IMR-90 (cell line): ENCODE measurements around the gene S100A6.

Experiments used
- BHLHE40 ChIP-seq: fragments of 150-350 bp; IDR thresholded peaks from 2 replicates; pipeline ENCODE4 v1.6.1; 2016; ENCODE audit warnings: mild to moderate bottlenecking, low read depth, low read length
- CHD1 ChIP-seq: IDR thresholded peaks from 2 replicates; pipeline ENCODE4 v1.6.1; 2012; ENCODE audit warnings: low read depth, low read length, improper control_type of control experiment
- CTCF ChIP-seq: conservative IDR thresholded peaks from 2 replicates; pipeline ENCODE4 v1.5.1; 2012; ENCODE audit warnings: mild to moderate bottlenecking, low read depth, low read length, improper control_type of control experiment
- ELK1 ChIP-seq: fragments of 150-350 bp; IDR thresholded peaks from 2 replicates; pipeline ENCODE4 v1.6.1; 2016; ENCODE audit warnings: low read depth, mild to moderate bottlenecking, low read length, moderate library complexity, borderline replicate concordance
- FOS ChIP-seq: fragments of 150-350 bp; IDR thresholded peaks from 2 replicates; pipeline ENCODE4 v1.6.1; 2016; ENCODE audit warnings: low read depth, low read length
- MAFK ChIP-seq: IDR thresholded peaks from 2 replicates; pipeline ENCODE4 v1.6.1; 2012; ENCODE audit warnings: low read depth, low read length, improper control_type of control experiment
- MAZ ChIP-seq: IDR thresholded peaks from 2 replicates; pipeline ENCODE4 v1.6.1; 2012; ENCODE audit warnings: low read depth, mild to moderate bottlenecking, low read length, improper control_type of control experiment, moderate library complexity, borderline replicate concordance
- MXI1 ChIP-seq: IDR thresholded peaks from 2 replicates; pipeline ENCODE4 v1.6.1; 2012; ENCODE audit warnings: low read depth, mild to moderate bottlenecking, low read length, moderate library complexity, borderline replicate concordance
- POLR2A ChIP-seq: IDR thresholded peaks from 2 replicates; pipeline ENCODE4 v1.6.1; 2012; ENCODE audit warnings: mild to moderate bottlenecking, low read depth, low read length
- RAD21 ChIP-seq: IDR thresholded peaks from 2 replicates; pipeline ENCODE4 v1.6.1; 2012; ENCODE audit warnings: low read length, improper control_type of control experiment
- RCOR1 ChIP-seq: IDR thresholded peaks from 2 replicates; pipeline ENCODE4 v1.6.1; 2012; ENCODE audit warnings: mild to moderate bottlenecking, low read length, improper control_type of control experiment; ENCODE audit not compliant: insufficient replicate concordance
- RFX5 ChIP-seq: IDR thresholded peaks from 2 replicates; pipeline ENCODE4 v1.8.0; 2012; ENCODE audit warnings: low read depth, mild to moderate bottlenecking, low read length, moderate library complexity
- SMC3 ChIP-seq: fragments of 150-350 bp; IDR thresholded peaks from 2 replicates; pipeline ENCODE4 v1.6.1; 2016; ENCODE audit warnings: low read depth, mild to moderate bottlenecking, antibody characterized with exemption, low read length, moderate library complexity
- USF2 ChIP-seq: fragments of 150-350 bp; IDR thresholded peaks from 2 replicates; pipeline ENCODE4 v1.6.1; 2017; ENCODE audit warnings: mild to moderate bottlenecking, antibody characterized with exemption, low read length, low read depth

GRCh38 chr1:153549741-153550397 is 14.1 kb upstream of the S100A6 start:
- TF ChIP-seq POLR2A: no peak
- TF ChIP-seq RFX5: no peak
- TF ChIP-seq CTCF: no peak
- no peak for TF ChIP-seq MXI1
- TF ChIP-seq RAD21: no peak
- TF ChIP-seq USF2: no peak
- TF ChIP-seq BHLHE40: no peak
- TF ChIP-seq MAFK: no peak
- no peak for TF ChIP-seq MAZ
- no peak for TF ChIP-seq SMC3
- TF ChIP-seq RCOR1: no peak
- TF ChIP-seq CHD1: no peak
- no peak for TF ChIP-seq FOS
- TF ChIP-seq ELK1: no peak
